ENCODE results near the gene CHST5.

GRCh38 chr16:75494184-75494583 lies 41.7 kb downstream of the CHST5 start:
- TF ChIP-seq CTCF (IDR thresholded peaks at IDR 0.05) (no peak), POLR2A (IDR thresholded peaks at IDR 0.05) (no peak)

Measured in esophagus squamous epithelium (tissue), 4 donors.